A549 (cell line): ENCODE results near the gene MYO1E. TPM values are rescaled to one million over a fixed set of nuclear protein-coding genes. Genes with fewer than 3 reads are reported as not detected.

Source experiments
- ATAC-seq, 2 experiments: fragments of 200-7000 bp in 1 of 2; fragments of >200 bp in 1 of 2; cut with Nextera tagmentation in 1 of 2; cut with Tn5 transposase in 1 of 2; 3 replicates each; pipeline versions ENCODE4 v1.8.0 to v1.9.1; 2018 to 2020; ENCODE audit warnings: mild to moderate bottlenecking in 1 of 2, moderate library complexity in 1 of 2
- CTCF ChIA-PET: fragments of 300-600 bp; sonication (Branson Sonifier 250); formaldehyde crosslinking; extraction: SDS; loops from one replicate; lab custom pipeline; 2021; ENCODE audit warnings: antibody characterized with exemption, inconsistent platforms; lab: Yijun Ruan, JAX
- POLR2A ChIA-PET: fragments of 350-600 bp; formaldehyde crosslinking; extraction: SDS; loops from one replicate; lab custom pipeline; 2021; ENCODE audit warnings: antibody characterized with exemption, inconsistent platforms; lab: Yijun Ruan, JAX
- DNase-seq, 2 experiments: peaks; one replicate each; pipeline versions ENCODE4 v3.0.0 to v3.0.0-alpha.2; 2011 to 2016; ENCODE audit warnings: low read depth in 1 of 2, low spot score in 1 of 2
- FAIRE-seq: peaks from 2 replicates; lab custom pipeline; 2011; peaks lifted over from hg19 to GRCh38; lab: Jason Lieb, UNC
- H3K27ac ChIP-seq, 2 experiments: fragments of >200 bp; sonication (Bioruptor Twin); formaldehyde crosslinking; 3 replicates each; pipeline ENCODE4 v1.5.1; 2016 to 2017
- H3K4me1 ChIP-seq: fragments of >200 bp; sonication (Bioruptor Twin); formaldehyde crosslinking; 3 replicates; pipeline ENCODE4 v1.6.1; 2016
- H3K4me2 ChIP-seq: fragments of >200 bp; sonication (Bioruptor Twin); formaldehyde crosslinking; 3 replicates; pipeline ENCODE4 v1.6.1; 2016
- H3K4me3 ChIP-seq: fragments of >200 bp; sonication (Bioruptor Twin); formaldehyde crosslinking; 3 replicates; pipeline ENCODE4 v1.5.1; 2016
- H3K9me3 ChIP-seq: fragments of >200 bp; sonication (Bioruptor Twin); formaldehyde crosslinking; 3 replicates; pipeline ENCODE4 v1.6.1; 2016
- BHLHE40 ChIP-seq: IDR thresholded peaks from 2 replicates; pipeline ENCODE4 v1.6.1; 2012; ENCODE audit warnings: low read depth, low read length, inconsistent platforms
- CBX2 ChIP-seq: fragments of 200-600 bp; sonication (generic); IDR thresholded peaks from 2 replicates; pipeline ENCODE4 v1.6.1; 2016; ENCODE audit warnings: low read depth, mild to moderate bottlenecking, borderline replicate concordance
- CEBPB ChIP-seq, 2 experiments: fragments of >200 bp in 1 of 2; sonication (Bioruptor Twin) in 1 of 2; formaldehyde crosslinking in 1 of 2; IDR thresholded peaks; 2 replicates each; pipeline ENCODE4 v1.6.1; 2012 to 2016
- EHF ChIP-seq: fragments of 250-450 bp; sonication (Bioruptor Pico); IDR thresholded peaks from 2 replicates; pipeline ENCODE4 v1.5.0; 2020; ENCODE audit warnings: mild to moderate bottlenecking
- EP300 ChIP-seq, 2 experiments: fragments of >200 bp; sonication (Bioruptor Twin); formaldehyde crosslinking; IDR thresholded peaks; 2 replicates in 1 of 2; 3 replicates in 1 of 2; pipeline ENCODE4 v1.6.1; 2016 to 2017
- ESRRA ChIP-seq: fragments of 150-350 bp; IDR thresholded peaks from 2 replicates; pipeline ENCODE4 v1.6.1; 2014; ENCODE audit warnings: mild to moderate bottlenecking, low read length, borderline replicate concordance
- GATA3 ChIP-seq: IDR thresholded peaks from 2 replicates; pipeline ENCODE4 v1.6.1; 2012; ENCODE audit warnings: borderline replicate concordance
- HDAC2 ChIP-seq: fragments of 200-600 bp; sonication (generic); IDR thresholded peaks from 2 replicates; pipeline ENCODE4 v1.6.1; 2016
- JUNB ChIP-seq: fragments of >200 bp; sonication (Bioruptor Twin); formaldehyde crosslinking; IDR thresholded peaks from 2 replicates; pipeline ENCODE4 v1.6.1; 2016
- KDM5A ChIP-seq: fragments of 200-600 bp; sonication (generic); IDR thresholded peaks from 2 replicates; pipeline ENCODE4 v1.6.1; 2016; ENCODE audit warnings: antibody characterized with exemption, mild to moderate bottlenecking
- MYC ChIP-seq: IDR thresholded peaks from 2 replicates; pipeline ENCODE4 v1.6.1; 2012; ENCODE audit warnings: mild to moderate bottlenecking, inconsistent platforms, low read length, improper control_type of control experiment, borderline replicate concordance
- NR3C1 ChIP-seq: fragments of >200 bp; sonication (Bioruptor Twin); formaldehyde crosslinking; IDR thresholded peaks from 3 replicates; pipeline ENCODE4 v1.6.1; 2017
- RFX5 ChIP-seq: fragments of 450-650 bp; IDR thresholded peaks from 2 replicates; pipeline ENCODE4 v1.7.1; 2014; ENCODE audit warnings: antibody characterized with exemption, mild to moderate bottlenecking, moderate library complexity
- SMC3 ChIP-seq: fragments of >200 bp; sonication (Bioruptor Twin); formaldehyde crosslinking; IDR thresholded peaks from 3 replicates; pipeline ENCODE4 v1.6.1; 2018; ENCODE audit warnings: inconsistent platforms
- SREBF2 ChIP-seq: fragments of 450-650 bp; IDR thresholded peaks from 2 replicates; pipeline ENCODE4 v1.6.1; 2014; ENCODE audit warnings: mild to moderate bottlenecking, moderate library complexity
- ZNF302 ChIP-seq: fragments of 250-450 bp; sonication (Bioruptor Pico); IDR thresholded peaks from 2 replicates; pipeline ENCODE4 v1.9.0; 2021; ENCODE audit warnings: inconsistent platforms, mild to moderate bottlenecking, moderate library complexity
- WGBS: methylation state at CpG from one replicate; pipeline ENCODE4 v1.1.6; 2017; ENCODE audit errors: missing lambda C conversion rate; 5-methylcytosine and 5-hydroxymethylcytosine counted together
- polyA plus RNA-seq, 4 experiments: library from polyadenylated mRNA; depleted of rRNA in 3 of 4; stranded (reverse); fragments of >200 nt; fragmentation: RNase III in 1 of 4; extraction: RNeasy Plus Mini Kit Qiagen cat#74134 plus additional on column Dnase treatment in 1 of 4; gene quantifications; 2 replicates in 3 of 4; 3 replicates in 1 of 4; pipeline ENCODE4 v1.2.3, GENCODE V29; 2011 to 2017
- TF ChIP-seq, protein P1 (sequence below): fragments of >200 bp; sonication (Bioruptor Twin); formaldehyde crosslinking; IDR thresholded peaks from 2 replicates; pipeline ENCODE4 v1.6.1; 2016
- TF ChIP-seq, protein P2 (sequence below): fragments of >200 bp; sonication (Bioruptor Twin); formaldehyde crosslinking; IDR thresholded peaks from 3 replicates; pipeline ENCODE4 v1.5.1; 2016
- TF ChIP-seq, protein P3 (sequence below): fragments of >200 bp; sonication (Bioruptor Twin); formaldehyde crosslinking; IDR thresholded peaks from 3 replicates; pipeline ENCODE4 v1.6.1; 2016

The MYO1E gene
- polyA plus RNA-seq, 2 of the 4 experiments (the other 2 are of a cell fraction) = 202 to 497 TPM

DNA sequence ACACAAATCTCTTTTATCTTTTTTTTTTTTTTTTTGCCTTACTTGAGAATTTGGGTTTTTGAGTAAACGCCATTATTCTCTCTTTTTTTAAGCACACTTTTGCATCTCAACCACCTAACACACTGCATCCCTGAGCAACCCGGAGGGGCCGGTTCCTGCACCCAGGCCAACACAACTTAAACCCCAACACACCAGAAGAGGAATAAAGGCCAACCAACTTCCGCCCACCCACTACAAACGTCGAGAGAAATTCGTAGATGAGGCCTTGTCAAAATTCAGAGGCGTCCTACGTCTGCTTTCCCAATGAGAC is 268.1 kb downstream of the MYO1E start:
- Histone ChIP-seq H3K9me3 (no peaks in the 10 kb centered on the region), H3K4me3 (peak overlapping the region; percentile 82), H3K4me2 (peak overlapping the region; percentile 87), H3K27ac (peak overlapping the region; percentile 83 to 91), H3K4me1 (peaks cover 9% of the 10 kb centered on the region; the same call in 2 of the 3 replicates)
- no peak for TF ChIP-seq EHF
- no peak for TF ChIP-seq JUNB
- no peak for TF ChIP-seq SREBF2
- TF ChIP-seq, protein P1, sequence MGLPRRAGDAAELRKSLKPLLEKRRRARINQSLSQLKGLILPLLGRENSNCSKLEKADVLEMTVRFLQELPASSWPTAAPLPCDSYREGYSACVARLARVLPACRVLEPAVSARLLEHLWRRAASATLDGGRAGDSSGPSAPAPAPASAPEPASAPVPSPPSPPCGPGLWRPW = no peak
- ChIA-PET CTCF (interaction anchor here (1.3 kb wide), 1 partner anchor 396 kb away, joined by 5 read pairs; no protein-coding TSS in a partner anchor), POLR2A (no interaction called here)
- no peak for FAIRE-seq
- peak; percentile 41 to 54 for ATAC-seq
- DNase-seq = no peak
- whole genome bisulfite sequencing = under 1% methylated on average over 9 of the region's 9 CpGs

DNA sequence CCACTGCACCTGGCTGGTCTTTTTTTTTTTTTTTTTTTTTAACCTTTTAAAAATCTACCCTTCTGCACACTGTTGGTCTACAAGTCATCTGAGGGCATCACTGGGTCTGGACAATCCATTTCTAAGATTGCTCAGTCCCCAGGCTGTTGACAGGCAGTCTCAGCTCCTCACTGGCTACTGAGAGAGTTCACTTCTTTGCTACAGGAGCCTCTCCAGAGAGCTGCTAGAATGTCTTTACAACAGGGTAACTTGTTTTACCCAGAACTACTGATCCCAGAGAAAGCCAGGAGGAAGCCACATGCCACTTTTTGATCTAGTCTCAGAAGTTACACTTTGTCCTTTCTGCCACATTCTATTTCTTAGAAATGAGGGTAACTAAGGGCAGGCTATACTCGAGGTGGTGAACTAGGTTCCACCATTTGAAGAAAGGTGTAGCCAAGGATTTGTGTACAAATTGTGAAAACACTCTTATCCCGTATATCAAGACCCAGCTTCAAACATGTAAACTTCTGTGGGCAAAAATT is 273.4 kb downstream of the MYO1E start:
- Histone ChIP-seq H3K27ac (no peak overlapping the region), H3K4me1 (no peaks in the 10 kb centered on the region), H3K9me3 (no peaks in the 10 kb centered on the region), H3K4me3 (no peak overlapping the region), H3K4me2 (no peak overlapping the region)
- ATAC-seq = no peak
- ChIA-PET CTCF (interaction anchor here (0.5 to 1.5 kb wide), 7 partner anchors 8 to 429 kb away, joined by 3 to 5 read pairs (median 4); no protein-coding TSS in a partner anchor), POLR2A (no interaction called here)
- no peak for TF ChIP-seq EP300 (IDR thresholded peaks at IDR 0.05)
- no peak for TF ChIP-seq CEBPB (IDR thresholded peaks at IDR 0.05)
- no peak for TF ChIP-seq MYC
- TF ChIP-seq ESRRA = no peak
- no peak for TF ChIP-seq SREBF2
- TF ChIP-seq BHLHE40 = no peak
- TF ChIP-seq, protein P2, sequence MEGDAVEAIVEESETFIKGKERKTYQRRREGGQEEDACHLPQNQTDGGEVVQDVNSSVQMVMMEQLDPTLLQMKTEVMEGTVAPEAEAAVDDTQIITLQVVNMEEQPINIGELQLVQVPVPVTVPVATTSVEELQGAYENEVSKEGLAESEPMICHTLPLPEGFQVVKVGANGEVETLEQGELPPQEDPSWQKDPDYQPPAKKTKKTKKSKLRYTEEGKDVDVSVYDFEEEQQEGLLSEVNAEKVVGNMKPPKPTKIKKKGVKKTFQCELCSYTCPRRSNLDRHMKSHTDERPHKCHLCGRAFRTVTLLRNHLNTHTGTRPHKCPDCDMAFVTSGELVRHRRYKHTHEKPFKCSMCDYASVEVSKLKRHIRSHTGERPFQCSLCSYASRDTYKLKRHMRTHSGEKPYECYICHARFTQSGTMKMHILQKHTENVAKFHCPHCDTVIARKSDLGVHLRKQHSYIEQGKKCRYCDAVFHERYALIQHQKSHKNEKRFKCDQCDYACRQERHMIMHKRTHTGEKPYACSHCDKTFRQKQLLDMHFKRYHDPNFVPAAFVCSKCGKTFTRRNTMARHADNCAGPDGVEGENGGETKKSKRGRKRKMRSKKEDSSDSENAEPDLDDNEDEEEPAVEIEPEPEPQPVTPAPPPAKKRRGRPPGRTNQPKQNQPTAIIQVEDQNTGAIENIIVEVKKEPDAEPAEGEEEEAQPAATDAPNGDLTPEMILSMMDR = no peak
- no peak for TF ChIP-seq CBX2
- no peak for TF ChIP-seq ZNF302
- TF ChIP-seq HDAC2 = no peak
- no peak for TF ChIP-seq KDM5A
- TF ChIP-seq NR3C1 = no peak
- TF ChIP-seq GATA3 = no peak
- no peak for DNase-seq
- no peak for FAIRE-seq
- 79% methylated on average over 2 of the region's 2 CpGs for WGBS

DNA sequence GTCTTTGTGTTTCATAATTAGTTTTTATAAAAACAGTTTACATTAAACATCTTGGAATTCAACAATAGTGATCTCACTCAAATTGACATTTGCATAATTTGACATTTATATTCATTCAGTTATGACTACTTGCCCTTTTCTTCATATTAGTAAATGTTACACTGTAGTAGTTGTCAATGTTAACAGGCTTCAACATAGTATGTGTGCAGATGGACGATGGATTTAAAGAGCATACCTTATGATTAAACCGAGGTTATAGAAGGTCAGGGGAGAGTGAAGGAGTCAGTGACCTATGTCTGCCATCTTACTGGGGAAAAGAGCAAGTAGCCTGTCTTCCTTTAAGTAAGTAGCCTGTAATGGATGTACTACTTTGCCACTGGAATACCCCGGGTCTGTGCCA is 276.2 kb downstream of the MYO1E start:
- DNase-seq (no peak), ATAC-seq (no peak), FAIRE-seq (no peak)
- TF ChIP-seq RFX5 = no peak
- no peak for TF ChIP-seq ESRRA
- no peak for TF ChIP-seq SMC3
- TF ChIP-seq KDM5A = no peak
- H3K4me2 ChIP-seq = no peak overlapping the region
- H3K4me3 ChIP-seq = no peak overlapping the region
- ChIA-PET CTCF (interaction anchor here (1.3 to 2.1 kb wide), 5 partner anchors 10 to 405 kb away, joined by 4 to 7 read pairs (median 5); no protein-coding TSS in a partner anchor), POLR2A (no interaction called here)
- no peak overlapping the region for H3K27ac ChIP-seq
- WGBS = 62% methylated on average over 3 of the region's 3 CpGs
- no peaks in the 10 kb centered on the region for H3K4me1 ChIP-seq
- no peaks in the 10 kb centered on the region for H3K9me3 ChIP-seq

DNA sequence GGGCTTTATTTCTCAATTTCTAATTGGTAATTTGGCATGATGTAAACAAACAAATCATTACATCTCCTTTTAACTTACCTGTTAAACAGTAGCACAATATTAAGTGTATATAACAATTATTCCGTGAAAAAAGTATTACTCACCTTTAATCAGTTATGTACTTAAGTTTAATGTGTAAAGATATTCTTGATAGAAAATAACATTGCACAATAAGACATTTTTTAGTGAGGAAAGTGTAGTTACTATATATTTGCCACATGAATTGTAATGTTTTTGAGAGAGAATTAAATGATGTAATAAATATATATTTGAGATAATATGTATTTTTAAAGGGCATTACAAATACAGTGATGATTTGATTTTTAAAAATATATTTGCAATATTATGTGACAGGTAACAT is 278.6 kb downstream of the MYO1E start:
- Histone ChIP-seq H3K9me3 (no peaks in the 10 kb centered on the region), H3K27ac (no peak overlapping the region)
- 53% methylated on average over 1 of the region's 1 CpG for WGBS
- TF ChIP-seq JUNB (no peak), HDAC2 (no peak), KDM5A (no peak)
- TF ChIP-seq, protein P3, sequence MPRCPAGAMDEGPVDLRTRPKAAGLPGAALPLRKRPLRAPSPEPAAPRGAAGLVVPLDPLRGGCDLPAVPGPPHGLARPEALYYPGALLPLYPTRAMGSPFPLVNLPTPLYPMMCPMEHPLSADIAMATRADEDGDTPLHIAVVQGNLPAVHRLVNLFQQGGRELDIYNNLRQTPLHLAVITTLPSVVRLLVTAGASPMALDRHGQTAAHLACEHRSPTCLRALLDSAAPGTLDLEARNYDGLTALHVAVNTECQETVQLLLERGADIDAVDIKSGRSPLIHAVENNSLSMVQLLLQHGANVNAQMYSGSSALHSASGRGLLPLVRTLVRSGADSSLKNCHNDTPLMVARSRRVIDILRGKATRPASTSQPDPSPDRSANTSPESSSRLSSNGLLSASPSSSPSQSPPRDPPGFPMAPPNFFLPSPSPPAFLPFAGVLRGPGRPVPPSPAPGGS = no peak
- TF ChIP-seq, all 56 proteins: peak for 0
- H3K4me2 ChIP-seq = no peak overlapping the region
- POLR2A ChIA-PET = no interaction called here
- H3K4me3 ChIP-seq = no peak overlapping the region
- no peak for FAIRE-seq
- H3K4me1 ChIP-seq = no peaks in the 10 kb centered on the region
- no peak for ATAC-seq
- no peak for DNase-seq
- CTCF ChIA-PET = no interaction called here
